HUES64 (cell line): ENCODE data around the gene BRME1.
A peak's percentile ranks its signal among the peaks of the same experiment; 100 is the strongest.

Experiments used
- H3K27ac ChIP-seq: 2 replicates; pipeline ENCODE4 v1.7.0; 2013; ENCODE audit warnings: low read depth, low read length, inconsistent platforms
- H3K27me3 ChIP-seq: 2 replicates; pipeline ENCODE4 v1.6.1; 2013; ENCODE audit warnings: mild to moderate bottlenecking, low read length; ENCODE audit not compliant: insufficient read depth
- H3K36me3 ChIP-seq: 2 replicates; pipeline ENCODE4 v1.6.1; 2013; ENCODE audit warnings: mild to moderate bottlenecking, low read length; ENCODE audit not compliant: insufficient read depth
- H3K4me1 ChIP-seq: 2 replicates; pipeline ENCODE4 v1.6.1; 2013; ENCODE audit warnings: mild to moderate bottlenecking, low read length, moderate library complexity; ENCODE audit not compliant: insufficient read depth
- H3K4me3 ChIP-seq: 2 replicates; pipeline ENCODE4 v1.5.1; 2013; ENCODE audit warnings: mild to moderate bottlenecking, low read length, moderate library complexity
- H3K9ac ChIP-seq: 2 replicates; pipeline ENCODE4 v1.6.1; 2013; ENCODE audit warnings: mild to moderate bottlenecking, low read depth, low read length
- H3K9me3 ChIP-seq: 2 replicates; pipeline ENCODE4 v1.6.1; 2013; ENCODE audit warnings: low read depth, low read length; ENCODE audit not compliant: insufficient read depth
- WGBS: fragments of 150-250, 120-280 bp; methylation state at CpG from one replicate; pipeline ENCODE4 v1.1.7; 2013; ENCODE audit warnings: missing lambda C conversion rate; 5-methylcytosine and 5-hydroxymethylcytosine counted together

Gene BRME1

DNA sequence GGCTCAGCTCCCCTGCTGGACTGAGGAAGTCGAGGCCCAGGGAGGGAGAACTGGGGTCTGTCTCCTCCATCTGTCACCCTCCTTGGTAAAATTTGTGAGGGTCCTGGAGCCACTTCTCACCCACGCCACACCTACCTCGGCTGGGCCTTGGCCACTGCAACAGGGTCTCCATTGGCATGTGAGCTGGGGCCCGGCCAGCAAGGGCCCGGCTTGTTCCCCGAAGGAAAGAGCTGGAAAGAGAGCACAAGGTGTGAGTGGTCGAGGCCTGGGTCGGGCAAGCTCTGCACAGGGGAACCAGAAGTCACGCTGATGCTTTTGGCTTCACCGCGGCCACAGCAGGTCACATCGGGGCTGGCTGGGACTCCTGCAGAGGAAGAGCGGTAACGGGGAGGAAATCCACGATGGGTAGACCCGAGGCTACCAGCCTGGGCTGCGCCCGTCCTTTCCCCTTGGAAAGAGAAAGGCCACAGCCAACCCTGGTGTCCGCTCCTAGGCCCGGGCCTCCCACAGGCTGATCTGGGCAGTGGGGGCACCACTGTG lies 20.0 kb downstream of the BRME1 start:
- H3K9me3 ChIP-seq = no peaks in the 10 kb centered on the region
- H3K9ac ChIP-seq = no peak overlapping the region
- 92% methylated on average over 20 of the region's 20 CpGs for WGBS
- no peak overlapping the region for H3K27ac ChIP-seq
- H3K4me3 ChIP-seq = no peak overlapping the region
- H3K27me3 ChIP-seq = no peaks in the 10 kb centered on the region
- H3K4me1 ChIP-seq = peaks cover 11% of the 10 kb centered on the region
- H3K36me3 ChIP-seq = no peaks in the 10 kb centered on the region

DNA sequence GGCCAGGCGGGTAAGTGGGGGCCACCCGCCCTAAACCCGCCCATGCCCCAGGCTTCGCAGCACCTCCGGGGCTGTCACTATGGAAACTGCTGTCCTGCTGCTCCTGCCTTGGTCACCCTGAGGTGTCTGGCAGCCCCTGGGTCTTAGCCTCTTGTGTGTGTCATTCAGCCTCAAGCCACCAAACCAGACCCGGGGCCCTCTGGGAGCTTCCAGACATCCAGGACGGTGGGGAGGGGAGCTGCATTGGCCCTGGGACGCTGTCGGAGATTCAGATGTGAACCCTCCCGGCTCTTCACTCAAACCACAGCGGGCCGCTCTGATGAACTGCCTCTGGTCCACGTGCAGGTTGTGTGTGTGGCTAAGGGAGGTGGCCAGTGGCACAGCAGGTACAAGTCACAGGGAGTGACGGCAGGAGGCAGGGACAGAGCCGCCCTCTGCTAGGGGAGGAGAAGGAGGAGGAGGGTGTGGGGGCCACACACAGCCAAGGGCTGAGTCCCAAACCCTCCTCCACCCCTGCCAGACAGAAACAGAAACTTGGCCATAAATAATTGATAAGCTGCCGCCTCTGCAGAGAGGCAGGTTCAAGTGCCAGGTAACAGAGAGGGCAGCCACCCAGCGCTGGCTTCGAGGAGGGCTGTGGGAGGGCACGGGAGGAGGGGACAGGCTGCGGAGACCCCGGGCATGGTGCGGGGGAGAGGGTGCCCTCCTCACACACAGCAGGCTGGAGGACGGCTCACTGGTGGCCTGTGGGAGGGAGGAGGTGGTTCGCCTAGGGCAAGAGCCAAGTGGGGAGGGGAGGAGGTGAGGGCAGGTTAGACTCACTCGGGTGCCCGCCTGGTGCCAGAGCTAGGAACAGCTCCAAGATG lies 21.0 kb downstream of the BRME1 start:
- WGBS = 82% methylated on average over 26 of the region's 26 CpGs
- Histone ChIP-seq H3K36me3 (no peaks in the 10 kb centered on the region), H3K27me3 (no peaks in the 10 kb centered on the region), H3K4me3 (no peak overlapping the region), H3K27ac (no peak overlapping the region), H3K4me1 (peaks cover 17% of the 10 kb centered on the region), H3K9me3 (no peaks in the 10 kb centered on the region), H3K9ac (no peak overlapping the region)

- Histone ChIP-seq H3K4me1 (peaks cover 17% of the 10 kb centered on the region), H3K4me3 (no peak overlapping the region), H3K27me3 (no peaks in the 10 kb centered on the region), H3K27ac (no peak overlapping the region), H3K36me3 (no peaks in the 10 kb centered on the region), H3K9ac (no peak overlapping the region), H3K9me3 (no peaks in the 10 kb centered on the region)
- WGBS = 85% methylated on average over 10 of the region's 10 CpGs
These were observed 22.3 kb downstream of the BRME1 start for GRCh38 chr19:13883516-13884064.

- H3K4me3 ChIP-seq = no peak overlapping the region
- 94% methylated on average over 12 of the region's 12 CpGs for WGBS
- H3K27me3 ChIP-seq = no peaks in the 10 kb centered on the region
- H3K9ac ChIP-seq = no peak overlapping the region
- no peaks in the 10 kb centered on the region for H3K36me3 ChIP-seq
- peaks cover 17% of the 10 kb centered on the region for H3K4me1 ChIP-seq
- no peaks in the 10 kb centered on the region for H3K9me3 ChIP-seq
- H3K27ac ChIP-seq = no peak overlapping the region
These were observed 23.1 kb downstream of the BRME1 start for GRCh38 chr19:13882836-13883235.

- H3K9me3 ChIP-seq = no peaks in the 10 kb centered on the region
- no peaks in the 10 kb centered on the region for H3K36me3 ChIP-seq
- H3K27me3 ChIP-seq = no peaks in the 10 kb centered on the region
- no peak overlapping the region for H3K27ac ChIP-seq
- H3K9ac ChIP-seq = no peak overlapping the region
- 88% methylated on average over 5 of the region's 5 CpGs for WGBS
- peaks cover 17% of the 10 kb centered on the region for H3K4me1 ChIP-seq
- H3K4me3 ChIP-seq = no peak overlapping the region
These were observed 23.5 kb downstream of the BRME1 start for GRCh38 chr19:13882419-13882795.

GRCh38 chr19:13881692-13882418 lies 24.1 kb downstream of the BRME1 start:
- 68% methylated on average over 17 of the region's 17 CpGs for WGBS
- Histone ChIP-seq H3K27ac (peak overlapping the region; percentile 82), H3K4me3 (no peak overlapping the region)

DNA sequence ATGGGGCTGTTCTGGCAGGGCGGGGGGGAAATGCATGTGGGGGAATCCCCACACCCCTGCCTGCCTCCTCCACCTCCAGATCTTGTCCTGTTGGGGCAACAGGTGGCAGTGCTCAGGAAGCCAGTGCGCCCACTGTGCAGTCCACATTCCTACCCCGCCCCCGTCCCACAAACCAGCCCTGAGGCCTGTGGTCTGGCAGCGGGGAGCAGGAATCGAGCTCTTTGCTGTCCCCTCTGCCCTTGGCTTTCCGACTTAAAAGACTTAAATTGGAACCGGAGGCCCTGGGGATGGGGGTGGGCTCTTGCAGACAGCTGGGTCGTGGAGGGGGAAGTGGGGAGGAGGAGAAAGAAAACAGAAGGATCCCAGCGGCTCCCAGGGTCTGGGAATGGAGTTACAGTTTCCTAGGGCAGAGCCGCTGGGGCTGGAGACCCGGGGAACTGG lies 24.6 kb downstream of the BRME1 start:
- H3K4me3 ChIP-seq = no peak overlapping the region
- H3K27me3 ChIP-seq = peaks cover 10% of the 10 kb centered on the region
- H3K36me3 ChIP-seq = no peaks in the 10 kb centered on the region
- peak overlapping the region; percentile 82 for H3K27ac ChIP-seq
- WGBS = 13% methylated on average over 11 of the region's 12 CpGs
- H3K9me3 ChIP-seq = no peaks in the 10 kb centered on the region
- H3K4me1 ChIP-seq = peaks cover 17% of the 10 kb centered on the region
- peak overlapping the region; percentile 17; the same call in 1 of the 2 replicates for H3K9ac ChIP-seq

More at GRCh38 chr19:13881692-13882418, 24.1 kb downstream of the BRME1 start:
- Histone ChIP-seq H3K9me3 (no peaks in the 10 kb centered on the region), H3K36me3 (no peaks in the 10 kb centered on the region), H3K4me1 (peaks cover 17% of the 10 kb centered on the region), H3K9ac (peak overlapping the region; percentile 17; the same call in 1 of the 2 replicates), H3K27me3 (peaks cover 4% of the 10 kb centered on the region)

DNA sequence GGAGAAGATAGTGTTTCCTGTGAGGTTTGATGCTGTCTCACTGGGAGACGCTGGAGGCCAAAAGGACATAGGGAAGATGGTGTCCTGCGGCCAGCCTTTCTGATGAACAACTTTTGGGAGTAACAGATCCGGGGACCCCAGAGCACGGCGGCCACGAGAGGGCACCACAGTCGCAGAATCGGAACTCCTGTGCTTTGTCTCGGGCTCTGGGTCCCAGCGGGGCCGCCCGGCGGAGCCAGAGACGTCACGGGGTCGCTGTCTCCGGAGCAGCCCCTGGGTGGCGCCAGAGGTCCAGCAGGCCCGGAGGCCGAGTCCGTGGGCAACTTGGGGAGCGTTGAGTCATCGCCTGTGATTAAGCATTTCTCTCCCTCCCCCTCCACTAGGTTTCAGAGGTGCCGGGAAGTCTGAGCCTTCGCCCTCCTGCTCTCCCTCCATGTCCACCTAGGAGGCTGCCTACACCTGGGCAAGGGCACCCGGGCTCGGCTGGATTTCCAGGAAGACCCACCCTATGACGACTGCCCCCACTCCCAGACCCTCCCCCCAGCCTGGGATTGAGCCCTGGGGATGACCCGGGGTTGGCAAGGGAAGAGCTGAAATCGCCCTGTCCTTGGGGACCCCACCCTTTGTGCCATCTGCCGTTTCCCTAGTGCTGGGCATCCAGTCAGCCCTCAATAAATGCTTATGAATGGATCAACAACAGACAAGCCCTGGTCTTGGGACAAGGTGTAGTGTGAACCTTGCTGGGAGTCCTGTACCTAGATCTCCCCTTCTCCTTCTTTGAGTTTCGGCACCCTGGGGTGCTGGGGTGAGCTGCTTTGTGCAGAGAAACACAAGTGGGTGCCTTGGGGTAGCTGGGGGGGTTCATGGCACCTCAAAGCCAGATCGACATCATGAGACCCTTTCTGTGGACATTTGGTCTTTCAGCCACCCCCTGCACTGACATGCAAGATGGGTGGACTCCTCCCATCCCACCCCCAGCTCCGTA lies 25.6 kb downstream of the BRME1 start:
- H3K27me3 ChIP-seq = peaks cover 18% of the 10 kb centered on the region
- peak overlapping the region; percentile 57 for H3K27ac ChIP-seq
- H3K4me1 ChIP-seq = peaks cover 17% of the 10 kb centered on the region
- WGBS = 7% methylated on average over 32 of the region's 34 CpGs
- H3K36me3 ChIP-seq = no peaks in the 10 kb centered on the region
- H3K9me3 ChIP-seq = no peaks in the 10 kb centered on the region
- peak overlapping the region; percentile 28; the same call in 1 of the 2 replicates for H3K4me3 ChIP-seq
- peak overlapping the region; percentile 27; the same call in 1 of the 2 replicates for H3K9ac ChIP-seq

DNA sequence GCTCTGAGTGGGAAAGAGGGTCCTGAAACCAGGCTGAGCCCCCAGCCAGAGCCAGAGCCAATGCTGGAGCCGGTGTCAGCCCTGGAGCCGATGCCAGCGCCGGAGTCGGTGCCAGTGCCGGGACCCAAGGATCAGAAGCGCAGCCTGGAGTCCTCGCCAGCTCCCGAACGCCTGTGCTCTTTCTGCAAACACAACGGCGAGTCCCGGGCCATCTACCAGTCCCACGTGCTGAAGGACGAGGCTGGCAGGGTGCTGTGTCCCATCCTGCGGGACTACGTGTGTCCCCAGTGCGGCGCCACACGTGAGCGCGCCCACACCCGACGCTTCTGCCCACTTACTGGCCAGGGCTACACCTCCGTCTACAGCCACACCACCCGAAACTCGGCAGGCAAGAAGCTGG lies 28.6 kb downstream of the BRME1 start:
- Histone ChIP-seq H3K9ac (no peak overlapping the region), H3K27me3 (peaks cover 48% of the 10 kb centered on the region), H3K9me3 (no peaks in the 10 kb centered on the region), H3K4me1 (peaks cover 21% of the 10 kb centered on the region), H3K4me3 (no peak overlapping the region), H3K27ac (no peak overlapping the region), H3K36me3 (no peaks in the 10 kb centered on the region)
- WGBS = 91% methylated on average over 27 of the region's 27 CpGs

GRCh38 chr19:13876834-13877233 lies 29.1 kb downstream of the BRME1 start, which contains the start of gene NANOS3:
Gene NANOS3, plus strand, starts transcription at chr19:13877134. Its CDS starts 115 bp downstream, at chr19:13877249.
- Histone ChIP-seq H3K4me3 (no peak within 1 kb of the TSS), H3K27ac (no peak within 1 kb of the TSS), H3K9me3 (no peaks in the 10 kb centered on the region), H3K4me1 (peaks cover 19% of the 10 kb centered on the region), H3K27me3 (peaks cover 52% of the 10 kb centered on the region), H3K36me3 (no peaks in the 10 kb centered on the region), H3K9ac (no peak within 1 kb of the TSS)
- 55% methylated on average over 3 of the region's 5 CpGs for whole genome bisulfite sequencing
